ENCODE data around the gene MDC1.
A peak's percentile ranks its signal among the peaks of the same experiment; 100 is the strongest.

Gene MDC1

GRCh38 chr6:30678964-30679726 lies 37.9 kb downstream of the MDC1 start (continued):
- TF ChIP-seq SP2 (tag by site-specific recombination; IDR thresholded peaks at IDR 0.05) (no peak), ZNF621 (tag by site-specific recombination; IDR thresholded peaks at IDR 0.05) (no peak), KLF7 (tag by site-specific recombination; IDR thresholded peaks at IDR 0.05; ENCODE audit: borderline replicate concordance) (no peak), ZBTB21 (tag by site-specific recombination; IDR thresholded peaks at IDR 0.05) (no peak), KLF17 (tag by site-specific recombination; IDR thresholded peaks at IDR 0.05) (no peak; the same call in 1 of the 2 replicates), ZNF324 (tag by site-specific recombination; IDR thresholded peaks at IDR 0.05) (peak; percentile 49; the same call in 1 of the 2 replicates), ZNF394 (tag by site-specific recombination; IDR thresholded peaks at IDR 0.05; ENCODE audit: borderline replicate concordance) (peak; percentile 55; the same call in 1 of the 2 replicates), ZNF248 (tag by site-specific recombination; IDR thresholded peaks at IDR 0.05) (no peak), GLIS2 (tag by site-specific recombination; IDR thresholded peaks at IDR 0.05) (peak; percentile 13; the same call in 1 of the 2 replicates), ZNF433 (tag by site-specific recombination; IDR thresholded peaks at IDR 0.05; ENCODE audit: low read depth) (no peak), OVOL3 (tag by site-specific recombination; IDR thresholded peaks at IDR 0.05) (no peak), BCL11B (tag by site-specific recombination; IDR thresholded peaks at IDR 0.05; ENCODE audit: low read depth) (no peak), ZNF155 (tag by site-specific recombination; IDR thresholded peaks at IDR 0.05) (no peak), ZNF266 (tag by site-specific recombination; IDR thresholded peaks at IDR 0.05; ENCODE audit: low read depth) (no peak), YY1 (tag by site-specific recombination; IDR thresholded peaks at IDR 0.05) (no peak), ZNF843 (tag by site-specific recombination; IDR thresholded peaks at IDR 0.05) (peak; percentile 34; the same call in 1 of the 2 replicates), SCRT1 (tag by site-specific recombination; IDR thresholded peaks at IDR 0.05; ENCODE audit: borderline replicate concordance) (no peak), ZNF654 (tag by site-specific recombination; IDR thresholded peaks at IDR 0.05; ENCODE audit: low read depth) (peak; percentile 96), ZBTB44 (tag by site-specific recombination; IDR thresholded peaks at IDR 0.05) (0 out of 2 replicates have a peak, but pooled peaks have one; percentile 29), ZNF692 (tag by site-specific recombination; IDR thresholded peaks at IDR 0.05) (0 out of 2 replicates have a peak, but pooled peaks have one; percentile 47), ZNF335 (tag by site-specific recombination; conservative IDR thresholded peaks at IDR 0.05) (peak; percentile 64), ZBTB1 (tag by site-specific recombination; IDR thresholded peaks at IDR 0.05) (no peak), ZNF2 (tag by site-specific recombination; IDR thresholded peaks at IDR 0.05) (0 out of 2 replicates have a peak, but pooled peaks have one; percentile 38), ELK4 (IDR thresholded peaks at IDR 0.05; ENCODE audit: borderline replicate concordance, low read depth, low read length) (no peak), ZNF791 (tag by site-specific recombination; IDR thresholded peaks at IDR 0.05) (no peak), ZNF184 (tag by site-specific recombination; IDR thresholded peaks at IDR 0.05) (no peak), ZBTB17 (tag by site-specific recombination; IDR thresholded peaks at IDR 0.05) (peak; percentile 86), ZNF558 (tag by site-specific recombination; IDR thresholded peaks at IDR 0.05) (no peak), SALL2 (tag by site-specific recombination; IDR thresholded peaks at IDR 0.05; ENCODE audit: borderline replicate concordance) (no peak), ZNF776 (tag by site-specific recombination; IDR thresholded peaks at IDR 0.05; ENCODE audit: borderline replicate concordance) (no peak), IKZF3 (tag by site-specific recombination; IDR thresholded peaks at IDR 0.05) (no peak), ZNF521 (tag by site-specific recombination; IDR thresholded peaks at IDR 0.05) (no peak), ZNF10 (tag by site-specific recombination; IDR thresholded peaks at IDR 0.05) (no peak), PATZ1 (tag by site-specific recombination; IDR thresholded peaks at IDR 0.05) (peak; percentile 31)
